ENCODE measurements around the gene ZNF140.

Gene ZNF140

DNA sequence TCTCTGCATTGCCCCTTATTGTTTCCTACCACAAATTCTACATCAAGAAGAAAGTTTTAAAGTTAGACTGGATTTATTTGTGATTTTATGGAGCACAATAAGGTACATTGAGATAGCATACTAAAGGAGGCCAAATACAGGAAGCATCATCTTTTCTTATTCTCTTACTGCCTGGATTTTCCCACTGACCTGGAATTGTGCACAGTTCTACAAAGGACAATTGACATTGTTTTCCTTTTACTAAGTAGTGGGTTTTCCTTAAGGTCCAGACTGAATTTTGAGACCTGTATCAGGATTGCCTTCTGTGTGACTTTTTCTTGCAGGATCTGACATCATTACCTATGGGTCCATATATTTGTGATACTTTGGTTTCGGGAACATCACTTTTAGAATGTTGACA is 18.8 kb upstream of the ZNF140 start:
- TF ChIP-seq, protein P1, sequence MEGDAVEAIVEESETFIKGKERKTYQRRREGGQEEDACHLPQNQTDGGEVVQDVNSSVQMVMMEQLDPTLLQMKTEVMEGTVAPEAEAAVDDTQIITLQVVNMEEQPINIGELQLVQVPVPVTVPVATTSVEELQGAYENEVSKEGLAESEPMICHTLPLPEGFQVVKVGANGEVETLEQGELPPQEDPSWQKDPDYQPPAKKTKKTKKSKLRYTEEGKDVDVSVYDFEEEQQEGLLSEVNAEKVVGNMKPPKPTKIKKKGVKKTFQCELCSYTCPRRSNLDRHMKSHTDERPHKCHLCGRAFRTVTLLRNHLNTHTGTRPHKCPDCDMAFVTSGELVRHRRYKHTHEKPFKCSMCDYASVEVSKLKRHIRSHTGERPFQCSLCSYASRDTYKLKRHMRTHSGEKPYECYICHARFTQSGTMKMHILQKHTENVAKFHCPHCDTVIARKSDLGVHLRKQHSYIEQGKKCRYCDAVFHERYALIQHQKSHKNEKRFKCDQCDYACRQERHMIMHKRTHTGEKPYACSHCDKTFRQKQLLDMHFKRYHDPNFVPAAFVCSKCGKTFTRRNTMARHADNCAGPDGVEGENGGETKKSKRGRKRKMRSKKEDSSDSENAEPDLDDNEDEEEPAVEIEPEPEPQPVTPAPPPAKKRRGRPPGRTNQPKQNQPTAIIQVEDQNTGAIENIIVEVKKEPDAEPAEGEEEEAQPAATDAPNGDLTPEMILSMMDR (conservative IDR thresholded peaks at IDR 0.05; ENCODE audit: low read depth, low read length), result no peak
- no peak for DNase-seq (ENCODE audit: low read depth)
- H3K4me3 ChIP-seq (ENCODE audit: low read depth, low read length), result no peak overlapping the region

DNA sequence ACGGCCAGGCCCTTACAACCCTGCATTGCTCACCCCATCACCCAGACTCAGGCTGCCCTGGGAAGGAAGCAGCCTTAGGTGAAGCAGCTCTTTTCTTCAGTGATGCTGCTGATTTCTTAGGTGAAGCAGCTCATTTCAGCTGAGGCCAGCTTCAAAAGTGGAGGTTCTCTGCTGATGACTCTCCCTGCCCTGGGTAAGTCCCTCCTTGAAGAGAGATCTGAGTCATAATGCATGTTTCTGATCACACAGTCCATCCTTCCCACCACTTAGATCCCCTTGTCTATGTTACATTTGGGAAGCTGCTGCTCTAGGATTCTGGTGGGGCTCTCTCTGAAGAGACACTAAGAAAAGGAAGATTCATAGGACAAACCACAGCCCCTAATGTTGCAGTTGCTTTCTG is 17.2 kb upstream of the ZNF140 start:
- no peak for DNase-seq (ENCODE audit: low read depth)
- no peak overlapping the region for H3K4me3 ChIP-seq (ENCODE audit: low read depth, low read length)
- TF ChIP-seq, protein P1 (conservative IDR thresholded peaks at IDR 0.05; ENCODE audit: low read depth, low read length), result no peak

DNA sequence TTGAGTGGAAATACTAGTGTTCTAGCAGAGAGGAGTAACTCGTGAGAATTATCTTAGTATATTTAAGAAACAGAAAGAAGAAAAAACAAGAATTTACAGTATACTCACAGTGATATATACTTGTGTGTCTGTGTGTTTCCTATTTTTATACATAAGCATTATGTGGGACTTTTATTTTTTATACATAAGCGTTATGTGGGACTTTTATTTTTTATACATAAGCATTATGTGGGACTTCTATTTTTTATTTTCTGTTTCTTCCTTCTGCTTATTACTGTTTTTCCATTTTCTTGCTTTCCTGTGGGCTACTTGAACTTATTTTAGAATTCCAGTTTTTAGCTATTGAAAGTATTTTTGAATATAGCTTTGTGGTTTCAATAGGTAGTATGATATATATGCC is 6.9 kb upstream of the ZNF140 start:
- TF ChIP-seq, protein P1 (conservative IDR thresholded peaks at IDR 0.05; ENCODE audit: low read depth, low read length), result no peak

DNA sequence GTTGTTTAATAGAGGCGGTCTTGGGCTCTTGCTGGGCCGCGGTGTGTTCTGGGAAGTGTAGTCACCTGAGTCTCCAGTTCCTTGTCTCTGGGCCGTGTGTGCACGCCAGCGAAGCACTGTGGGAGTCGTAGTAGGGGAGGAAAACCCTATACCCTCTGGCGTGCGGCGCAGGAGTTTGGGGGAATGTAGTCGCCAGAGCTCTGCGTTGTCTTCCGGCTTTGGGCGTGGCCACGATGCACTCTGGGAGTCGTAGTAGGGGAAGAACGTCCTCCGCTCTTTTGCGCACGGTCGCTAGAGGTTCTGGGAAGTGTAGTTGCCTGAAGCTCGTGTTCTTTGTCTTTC is 726 bp upstream of the ZNF140 start:
- peak; percentile 100 for DNase-seq (ENCODE audit: low read depth)
- TF ChIP-seq, protein P1 (conservative IDR thresholded peaks at IDR 0.05; ENCODE audit: low read depth, low read length), result no peak
- H3K4me3 ChIP-seq (ENCODE audit: low read depth, low read length), result peak overlapping the region; percentile 94

More for the DNA sequence above, 6.9 kb upstream of the ZNF140 start:
- no peak for DNase-seq (ENCODE audit: low read depth)
- H3K4me3 ChIP-seq (ENCODE audit: low read depth, low read length), result no peak overlapping the region

DNA sequence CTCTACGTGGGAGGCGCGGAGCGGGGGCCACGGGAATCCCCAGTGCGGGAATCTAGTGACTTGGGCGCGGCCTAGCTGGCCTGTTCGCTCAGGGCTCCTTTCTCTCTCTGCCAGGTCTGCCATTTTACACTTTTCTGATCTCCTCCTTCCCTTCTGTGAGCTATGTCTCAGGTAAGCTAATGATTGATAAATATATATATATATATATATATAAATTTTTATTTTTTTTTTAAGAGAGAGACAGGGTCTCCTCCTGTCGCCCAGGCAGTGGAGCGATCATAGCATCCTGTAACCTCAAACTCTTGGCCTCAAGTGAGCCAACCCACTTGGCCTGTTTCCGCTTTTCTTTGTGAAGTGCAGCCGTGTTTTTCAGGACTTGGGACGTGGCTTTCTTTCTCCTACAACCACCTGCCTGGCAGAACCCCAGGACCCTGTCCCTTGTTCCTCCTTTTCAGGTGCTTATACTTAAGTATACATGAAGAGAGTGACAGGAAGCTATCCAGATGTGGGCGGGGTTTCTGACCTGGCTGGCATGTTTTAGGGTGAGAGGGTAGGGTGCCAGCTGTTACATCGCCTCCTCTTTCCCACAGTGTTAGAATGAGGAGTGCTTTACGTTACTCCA is 547 bp downstream of the ZNF140 start:
- TF ChIP-seq, protein P1 (conservative IDR thresholded peaks at IDR 0.05; ENCODE audit: low read depth, low read length), result no peak
- H3K4me3 ChIP-seq (ENCODE audit: low read depth, low read length), result peak overlapping the region; percentile 94
- peak; percentile 80 for DNase-seq (ENCODE audit: low read depth)

DNA sequence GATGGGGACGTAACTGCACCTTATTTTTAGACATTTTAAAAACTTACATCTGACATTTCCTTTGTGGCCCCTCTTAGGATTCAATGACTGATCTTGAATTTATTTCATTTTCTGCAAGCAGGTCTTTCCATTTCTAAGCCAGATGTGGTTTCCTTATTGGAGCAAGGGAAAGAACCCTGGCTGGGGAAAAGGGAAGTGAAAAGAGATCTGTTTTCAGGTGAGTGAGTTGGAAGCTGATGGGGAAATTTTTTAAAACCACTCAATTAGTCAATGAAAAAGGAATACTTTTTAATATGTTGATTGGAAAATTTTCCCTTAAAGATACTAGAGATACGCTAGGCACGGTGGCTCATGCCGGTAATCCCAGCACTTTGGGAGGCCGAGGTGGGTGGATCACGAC is 2.6 kb downstream of the ZNF140 start:
- H3K4me3 ChIP-seq (ENCODE audit: low read depth, low read length), result no peak overlapping the region
- DNase-seq (ENCODE audit: low read depth), result no peak
- TF ChIP-seq, protein P1 (conservative IDR thresholded peaks at IDR 0.05; ENCODE audit: low read depth, low read length), result no peak

DNA sequence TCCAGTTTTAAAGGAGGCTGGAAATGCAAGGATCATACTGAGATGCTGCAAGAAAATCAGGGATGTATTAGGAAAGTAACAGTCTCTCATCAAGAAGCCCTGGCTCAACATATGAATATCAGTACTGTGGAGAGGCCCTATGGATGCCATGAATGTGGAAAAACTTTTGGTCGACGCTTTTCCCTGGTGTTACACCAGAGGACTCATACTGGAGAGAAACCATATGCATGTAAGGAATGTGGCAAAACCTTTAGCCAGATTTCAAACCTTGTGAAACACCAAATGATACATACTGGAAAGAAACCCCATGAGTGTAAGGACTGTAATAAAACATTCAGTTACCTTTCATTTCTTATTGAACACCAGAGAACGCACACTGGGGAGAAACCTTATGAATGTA is 24.9 kb downstream of the ZNF140 start:
- no peak overlapping the region for H3K4me3 ChIP-seq (ENCODE audit: low read depth, low read length)
- TF ChIP-seq, protein P1 (conservative IDR thresholded peaks at IDR 0.05; ENCODE audit: low read depth, low read length), result no peak
- peak; percentile 10 for DNase-seq (ENCODE audit: low read depth)
